Suppressor macrophage (primary cell): Measurements from ENCODE around the gene MKKS.
"Not testable (repeated sequence)": the region's sequence is repeated elsewhere in the genome, so short reads cannot be mapped to it uniquely, and the experiment has no call there.

ENCODE experiments used
- DNase-seq, 4 experiments: peaks; one replicate each; pipeline ENCODE4 v3.0.0-alpha.2; 2020 to 2022

Gene MKKS

GRCh38 chr20:10411673-10412072, 22.3 kb downstream of the MKKS start:
- no peak for DNase-seq

- no peak for DNase-seq
Measured at GRCh38 chr20:10408108-10408813, 25.8 kb downstream of the MKKS start.

GRCh38 chr20:10404959-10405530, 29.0 kb downstream of the MKKS start:
- no peak for DNase-seq

- DNase-seq: peak in 2 of 4 experiments; percentile 19 to 30
Measured at GRCh38 chr20:10404023-10404628, 29.9 kb downstream of the MKKS start.

- DNase-seq: no peak
Measured at GRCh38 chr20:10402938-10403608, 30.9 kb downstream of the MKKS start.

GRCh38 chr20:10398834-10399369, 35.1 kb downstream of the MKKS start:
- no peak for DNase-seq

GRCh38 chr20:10394752-10395151, 39.3 kb downstream of the MKKS start:
- DNase-seq: not testable (repeated sequence)

GRCh38 chr20:10390709-10391108, 43.3 kb downstream of the MKKS start:
- DNase-seq: no peak

GRCh38 chr20:10388597-10388996, 45.4 kb downstream of the MKKS start:
- no peak for DNase-seq

GRCh38 chr20:10387686-10388085, 46.3 kb downstream of the MKKS start:
- DNase-seq: no peak

- DNase-seq: no peak
Measured at GRCh38 chr20:10385850-10386544, 48.0 kb downstream of the MKKS start.

GRCh38 chr20:10381477-10381876, 52.5 kb downstream of the MKKS start:
- no peak for DNase-seq

GRCh38 chr20:10379761-10380160, 54.3 kb downstream of the MKKS start:
- DNase-seq: no peak

- no peak for DNase-seq
Measured at GRCh38 chr20:10376270-10377075, 57.5 kb downstream of the MKKS start.

- DNase-seq: no peak
Measured at GRCh38 chr20:10375191-10375590, 58.8 kb downstream of the MKKS start.

- DNase-seq: no peak
Measured at GRCh38 chr20:10374036-10374435, 60.0 kb downstream of the MKKS start.

GRCh38 chr20:10371467-10371866, 62.6 kb downstream of the MKKS start:
- DNase-seq: no peak

GRCh38 chr20:10370091-10370887, 63.7 kb downstream of the MKKS start:
- no peak for DNase-seq

GRCh38 chr20:10369723-10370090, 64.3 kb downstream of the MKKS start:
- DNase-seq: no peak

- no peak for DNase-seq
Measured at GRCh38 chr20:10368702-10369041, 65.3 kb downstream of the MKKS start.
